Measurements from ENCODE around the gene SELENOT.

Gene SELENOT

GRCh38 chr3:150577855-150578254 is 25.3 kb upstream of the SELENOT start:
- H3K4me3 ChIP-seq (ENCODE audit: control insufficient read depth, low read depth, low read length) = no peak overlapping the region
- DNase-seq (ENCODE audit: low read depth) = no peak
- TF ChIP-seq CTCF (IDR thresholded peaks at IDR 0.05; ENCODE audit: control insufficient read depth, insufficient read depth, low read depth, low read length, missing control alignments) = peak; percentile 11

- no peak overlapping the region for H3K4me3 ChIP-seq (ENCODE audit: control insufficient read depth, low read depth, low read length)
- no peak for DNase-seq (ENCODE audit: low read depth)
- TF ChIP-seq CTCF (IDR thresholded peaks at IDR 0.05; ENCODE audit: control insufficient read depth, insufficient read depth, low read depth, low read length, missing control alignments) = no peak
Observed at GRCh38 chr3:150581174-150581573, 21.9 kb upstream of the SELENOT start.

GRCh38 chr3:150582620-150583019 is 20.5 kb upstream of the SELENOT start:
- no peak for DNase-seq (ENCODE audit: low read depth)
- no peak overlapping the region for H3K4me3 ChIP-seq (ENCODE audit: control insufficient read depth, low read depth, low read length)
- no peak for TF ChIP-seq CTCF (IDR thresholded peaks at IDR 0.05; ENCODE audit: control insufficient read depth, insufficient read depth, low read depth, low read length, missing control alignments)

GRCh38 chr3:150583028-150583427 is 20.1 kb upstream of the SELENOT start:
- no peak overlapping the region for H3K4me3 ChIP-seq (ENCODE audit: control insufficient read depth, low read depth, low read length)
- TF ChIP-seq CTCF (IDR thresholded peaks at IDR 0.05; ENCODE audit: control insufficient read depth, insufficient read depth, low read depth, low read length, missing control alignments) = no peak
- no peak for DNase-seq (ENCODE audit: low read depth)

- no peak for DNase-seq (ENCODE audit: low read depth)
Observed at GRCh38 chr3:150588027-150588830, 14.9 kb upstream of the SELENOT start.

GRCh38 chr3:150589759-150590158 is 13.4 kb upstream of the SELENOT start:
- no peak overlapping the region for H3K4me3 ChIP-seq (ENCODE audit: control insufficient read depth, low read depth, low read length)
- no peak for TF ChIP-seq CTCF (IDR thresholded peaks at IDR 0.05; ENCODE audit: control insufficient read depth, insufficient read depth, low read depth, low read length, missing control alignments)
- DNase-seq (ENCODE audit: low read depth) = no peak

More at GRCh38 chr3:150588027-150588830, 14.9 kb upstream of the SELENOT start:
- TF ChIP-seq CTCF (IDR thresholded peaks at IDR 0.05; ENCODE audit: control insufficient read depth, insufficient read depth, low read depth, low read length, missing control alignments) = no peak
- H3K4me3 ChIP-seq (ENCODE audit: control insufficient read depth, low read depth, low read length) = no peak overlapping the region
